HepG2 (cell line): ENCODE results near the gene ZNF234. TPM values are rescaled to one million over a fixed set of nuclear protein-coding genes. Genes with fewer than 3 reads are reported as not detected.

Experiments used
- ATAC-seq: fragments of 200-7000 bp; cut with Tn5 transposase; 3 replicates; pipeline ENCODE4 v1.9.1; 2020; ENCODE audit warnings: mild to moderate bottlenecking, moderate library complexity
- BruUV-seq: library from RNA; stranded (reverse); fragments of 400-500 nt; replicated peaks from 2 replicates; lab custom pipeline; 2021; lab: Mats Ljungman, UMichigan
- CTCF ChIA-PET: fragments of 300-600 bp; formaldehyde crosslinking; extraction: SDS; loops from one replicate; lab custom pipeline; 2021; ENCODE audit warnings: low total read pairs, inconsistent platforms, low intra/inter-chr PET ratio; lab: Yijun Ruan, JAX
- POLR2A ChIA-PET: fragments of 350-600 bp; sonication (Branson Sonifier 250); formaldehyde crosslinking; loops from one replicate; lab custom pipeline; 2020; ENCODE audit warnings: antibody characterized with exemption, inconsistent platforms; lab: Yijun Ruan, JAX
- DNase-seq: peaks from one replicate; pipeline ENCODE4 v3.0.0-alpha.2; 2015; ENCODE audit warnings: low spot score
- FAIRE-seq: peaks from 3 replicates; lab custom pipeline; 2011; peaks lifted over from hg19 to GRCh38; lab: Jason Lieb, UNC
- H2AFZ ChIP-seq: one replicate; pipeline ENCODE4 v1.6.1; 2011; ENCODE audit warnings: low read length, inconsistent platforms
- H3K27ac ChIP-seq: fragments of 300-600 bp; 3 replicates; pipeline ENCODE4 v1.8.0; 2011; ENCODE audit warnings: mixed run types, mild to moderate bottlenecking, mixed read lengths, low read length, inconsistent platforms; ENCODE audit not compliant: insufficient read depth; ENCODE audit errors: extremely low read length
- H3K27me3 ChIP-seq, 2 experiments: fragments of 200-600 bp in 1 of 2; 2 replicates in 1 of 2; 3 replicates in 1 of 2; pipeline versions ENCODE4 v1.6.0 to v1.8.0; 2011; ENCODE audit warnings: low read length in 2 of 2, mild to moderate bottlenecking in 2 of 2, moderate library complexity in 2 of 2, inconsistent platforms in 1 of 2; ENCODE audit not compliant: insufficient read depth in 2 of 2, control insufficient read depth in 1 of 2
- H3K36me3 ChIP-seq, 2 experiments: fragments of 200-600 bp in 1 of 2; replicated peaks in 1 of 2; 2 replicates in 1 of 2; 3 replicates in 1 of 2; pipeline versions ENCODE4 v1.5.1 to v1.8.0; 2011; ENCODE audit warnings: low read length in 2 of 2, inconsistent platforms in 1 of 2; ENCODE audit not compliant: insufficient read depth in 2 of 2, control insufficient read depth in 1 of 2
- H3K4me1 ChIP-seq: 2 replicates; pipeline ENCODE4 v1.5.1; 2012; ENCODE audit warnings: low read length, inconsistent platforms; ENCODE audit not compliant: insufficient read depth
- H3K4me2 ChIP-seq: 2 replicates; pipeline ENCODE4 v1.6.0; 2011; ENCODE audit warnings: low read depth, low read length, inconsistent platforms
- H3K4me3 ChIP-seq, 3 experiments: fragments of 200-600 bp in 1 of 3; sonication (generic), shearing (Covaris generic) in 1 of 3; replicated peaks in 1 of 3; 2 replicates each; pipeline ENCODE4 v1.5.1; 2011 to 2016; ENCODE audit warnings: low read length in 3 of 3, inconsistent platforms in 2 of 3, low read depth in 2 of 3, mild to moderate bottlenecking in 2 of 3, control low read depth in 1 of 3, mixed read lengths in 1 of 3; ENCODE audit not compliant: insufficient read depth in 1 of 3
- H3K79me2 ChIP-seq: one replicate; pipeline ENCODE4 v1.6.1; 2011; ENCODE audit warnings: low read length, inconsistent platforms; ENCODE audit not compliant: insufficient read depth
- H3K9ac ChIP-seq: 2 replicates; pipeline ENCODE4 v1.6.0; 2011; ENCODE audit warnings: mild to moderate bottlenecking, low read depth, low read length, inconsistent platforms; ENCODE audit not compliant: insufficient read depth
- H3K9me3 ChIP-seq: 2 replicates; pipeline ENCODE4 v1.5.1; 2012; ENCODE audit warnings: mild to moderate bottlenecking, low read length
- H4K20me1 ChIP-seq: 2 replicates; pipeline ENCODE4 v1.6.0; 2011; ENCODE audit warnings: inconsistent platforms, mild to moderate bottlenecking, low read length, moderate library complexity; ENCODE audit not compliant: insufficient read depth
- AGO2 ChIP-seq: fragments of 200-400 bp; formaldehyde crosslinking; optimal IDR thresholded peaks from 2 replicates; pipeline ENCODE3; 2017; ENCODE audit warnings: mild to moderate bottlenecking, low read depth, low read length, moderate library complexity
- ATM ChIP-seq: fragments of 450-650 bp; IDR thresholded peaks from 2 replicates; pipeline ENCODE4 v1.7.1; 2017; ENCODE audit warnings: mild to moderate bottlenecking, borderline replicate concordance
- CCDC6 ChIP-seq: sonication (generic); formaldehyde crosslinking; IDR thresholded peaks from 2 replicates; pipeline ENCODE4 v1.8.1; 2022; ENCODE audit warnings: mild to moderate bottlenecking, missing genetic modification reagents, moderate library complexity
- HNRNPL ChIP-seq: fragments of 200-400 bp; formaldehyde crosslinking; IDR thresholded peaks from 2 replicates; pipeline ENCODE4 v1.6.1; 2017; ENCODE audit warnings: mild to moderate bottlenecking, low read depth, low read length
- HOXA9 ChIP-seq: sonication (generic); formaldehyde crosslinking; IDR thresholded peaks from 2 replicates; pipeline ENCODE4 v1.8.1; 2022; ENCODE audit warnings: missing genetic modification reagents, mild to moderate bottlenecking, moderate library complexity, borderline replicate concordance
- HOXD1 ChIP-seq: sonication (generic); formaldehyde crosslinking; IDR thresholded peaks from 2 replicates; pipeline ENCODE4 v1.5.0; 2020; ENCODE audit warnings: missing genetic modification reagents
- ISX ChIP-seq: sonication (generic); formaldehyde crosslinking; conservative IDR thresholded peaks from 2 replicates; pipeline ENCODE4 v1.5.0; 2020; ENCODE audit warnings: missing genetic modification reagents
- MAF1 ChIP-seq: sonication (generic); formaldehyde crosslinking; IDR thresholded peaks from 2 replicates; pipeline ENCODE4 v1.5.0; 2020; ENCODE audit warnings: missing genetic modification reagents, borderline replicate concordance
- MEF2D ChIP-seq: sonication (generic); formaldehyde crosslinking; IDR thresholded peaks from 2 replicates; pipeline ENCODE4 v1.5.1; 2020; ENCODE audit warnings: mild to moderate bottlenecking, missing genetic modification reagents
- NFIB ChIP-seq: sonication (generic); formaldehyde crosslinking; IDR thresholded peaks from 2 replicates; pipeline ENCODE4 v1.9.0; 2021; ENCODE audit warnings: missing genetic modification reagents, mild to moderate bottlenecking, borderline replicate concordance
- RFXANK ChIP-seq: IDR thresholded peaks from 2 replicates; pipeline ENCODE4 v1.6.1; 2016
- SP1 ChIP-seq, 2 experiments: fragments of 450-650 bp in 1 of 2; sonication (generic) in 1 of 2; formaldehyde crosslinking in 1 of 2; IDR thresholded peaks; 2 replicates each; pipeline versions ENCODE4 v1.4.0 to v1.6.1; 2016 to 2020; ENCODE audit warnings: missing genetic modification reagents in 1 of 2
- TOE1 ChIP-seq: sonication (generic); formaldehyde crosslinking; IDR thresholded peaks from 2 replicates; pipeline ENCODE4 v1.4.0; 2020; ENCODE audit warnings: mild to moderate bottlenecking, missing genetic modification reagents
- ZNF207 ChIP-seq: fragments of 450-650 bp; IDR thresholded peaks from 2 replicates; pipeline ENCODE4 v1.6.1; 2016; ENCODE audit warnings: antibody characterized with exemption, borderline replicate concordance
- ZNF605 ChIP-seq: sonication (generic); formaldehyde crosslinking; IDR thresholded peaks from 2 replicates; pipeline ENCODE4 v1.8.0; 2022; ENCODE audit warnings: mild to moderate bottlenecking, missing genetic modification reagents
- WGBS: methylation state at CpG from one replicate; pipeline ENCODE4 v1.1.6; 2017; ENCODE audit warnings: low lambda C conversion rate; 5-methylcytosine and 5-hydroxymethylcytosine counted together
- in situ Hi-C: cut with HindIII; loops from 2 replicates; pipeline ENCODE4 v1.10.0; 2017; ENCODE audit warnings: low pct_unique_long_range_greater_than_20kb; ENCODE audit not compliant: extremely low pct_ligation_motif_present
- intact Hi-C: fragments of 100-400 bp; cut with micrococcal nuclease; formaldehyde crosslinking; loops from one replicate; pipeline ENCODE4 v1.10.0; 2022; ENCODE audit not compliant: unreplicated experiment
- polyA plus RNA-seq, 8 experiments: library from polyadenylated mRNA; depleted of rRNA in 3 of 8; stranded (reverse) in 7 of 8; unstranded in 1 of 8; fragments of >200 nt; fragmentation: Illumina TruSeq in 4 of 8; extraction: Trizol in 4 of 8; gene quantifications; 2 replicates each; pipeline versions ENCODE4 v1.2.1 to v1.2.3, GENCODE V29; 2011 to 2016; ENCODE audit warnings: low read depth in 4 of 8, missing spikeins in 1 of 8, mixed read lengths in 1 of 8; ENCODE audit not compliant: insufficient read depth in 1 of 8
- total RNA-seq, 5 experiments: library from RNA; depleted of rRNA; stranded (reverse); fragments of >200 nt; fragmentation: Illumina TruSeq; extraction: Trizol; gene quantifications; 2 replicates each; pipeline ENCODE4 v1.2.3, GENCODE V29; 2016; ENCODE audit warnings: low read depth in 1 of 5
- TF ChIP-seq, protein P1 (sequence below): sonication (generic); formaldehyde crosslinking; IDR thresholded peaks from 2 replicates; pipeline ENCODE4 v1.5.0; 2020; ENCODE audit warnings: missing genetic modification reagents
- TF ChIP-seq, protein P2 (sequence below): sonication (generic); formaldehyde crosslinking; IDR thresholded peaks from 2 replicates; pipeline ENCODE4 v1.4.0; 2020; ENCODE audit warnings: missing genetic modification reagents
- TF ChIP-seq, protein P3 (sequence below): sonication (generic); formaldehyde crosslinking; IDR thresholded peaks from 2 replicates; pipeline ENCODE4 v1.5.1; 2020; ENCODE audit warnings: missing genetic modification reagents, mild to moderate bottlenecking, borderline replicate concordance

ZNF234 gene
- total and polyA plus RNA-seq, 2 of the 13 experiments (the other 11 are each of a cell fraction or from before 2014, with no cell fraction given), result 3.5 to 11.2 TPM

DNA sequence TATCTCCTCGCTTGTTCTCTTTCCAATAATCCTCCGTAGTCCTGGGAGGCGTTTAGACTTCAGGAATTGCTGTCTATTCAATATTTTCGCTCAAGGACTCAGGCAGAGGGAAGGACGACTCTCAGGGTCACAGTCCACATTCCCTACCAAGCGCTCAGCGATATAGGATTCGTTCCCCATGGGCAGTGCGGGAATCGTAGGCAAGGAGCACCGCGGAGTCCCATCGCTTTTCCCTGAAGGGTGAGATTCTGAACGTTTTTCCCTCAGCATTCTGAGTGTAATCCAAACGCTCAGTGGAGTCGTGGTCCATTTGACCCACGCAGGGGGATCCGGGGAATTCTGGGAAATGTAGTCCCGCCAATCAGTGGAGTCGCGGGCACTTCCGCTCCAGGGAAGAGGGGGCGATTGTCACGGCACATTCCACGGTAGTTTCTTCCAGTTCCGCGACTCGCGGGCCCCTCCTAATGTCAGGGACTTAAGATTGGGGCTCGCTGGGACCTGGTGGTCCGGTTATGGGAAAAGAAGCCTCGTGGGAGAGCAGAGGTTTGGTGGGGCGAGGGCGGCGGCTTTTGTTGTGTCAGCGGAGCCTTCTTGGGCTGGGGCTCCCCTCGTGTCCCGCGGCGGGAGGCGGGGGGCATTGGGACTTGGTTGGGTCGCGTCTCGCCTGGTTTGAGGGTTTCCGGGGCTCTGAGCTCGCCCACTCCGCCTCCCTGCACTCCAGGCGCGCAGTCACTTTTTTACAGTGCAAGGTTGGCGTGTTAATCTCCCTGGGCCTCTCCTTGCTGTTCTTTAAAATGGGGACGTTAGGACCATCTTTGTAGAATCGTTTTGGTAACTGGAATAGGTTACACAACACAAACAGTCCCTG, at the start of gene ZNF234 (continued):
- TF ChIP-seq SP1 (IDR thresholded peaks at IDR 0.05), result no peak
- no peak for TF ChIP-seq SP1 (CRISPR knock-in tag; IDR thresholded peaks at IDR 0.05)
- no peak for TF ChIP-seq HOXA9 (CRISPR knock-in tag)
- TF ChIP-seq, protein P1, sequence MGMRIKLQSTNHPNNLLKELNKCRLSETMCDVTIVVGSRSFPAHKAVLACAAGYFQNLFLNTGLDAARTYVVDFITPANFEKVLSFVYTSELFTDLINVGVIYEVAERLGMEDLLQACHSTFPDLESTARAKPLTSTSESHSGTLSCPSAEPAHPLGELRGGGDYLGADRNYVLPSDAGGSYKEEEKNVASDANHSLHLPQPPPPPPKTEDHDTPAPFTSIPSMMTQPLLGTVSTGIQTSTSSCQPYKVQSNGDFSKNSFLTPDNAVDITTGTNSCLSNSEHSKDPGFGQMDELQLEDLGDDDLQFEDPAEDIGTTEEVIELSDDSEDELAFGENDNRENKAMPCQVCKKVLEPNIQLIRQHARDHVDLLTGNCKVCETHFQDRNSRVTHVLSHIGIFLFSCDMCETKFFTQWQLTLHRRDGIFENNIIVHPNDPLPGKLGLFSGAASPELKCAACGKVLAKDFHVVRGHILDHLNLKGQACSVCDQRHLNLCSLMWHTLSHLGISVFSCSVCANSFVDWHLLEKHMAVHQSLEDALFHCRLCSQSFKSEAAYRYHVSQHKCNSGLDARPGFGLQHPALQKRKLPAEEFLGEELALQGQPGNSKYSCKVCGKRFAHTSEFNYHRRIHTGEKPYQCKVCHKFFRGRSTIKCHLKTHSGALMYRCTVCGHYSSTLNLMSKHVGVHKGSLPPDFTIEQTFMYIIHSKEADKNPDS (CRISPR knock-in tag), result no peak
- peak; percentile 58; the same call in 1 of the 2 replicates for TF ChIP-seq MEF2D (CRISPR knock-in tag)
- no peak for TF ChIP-seq HOXD1
- TF ChIP-seq, protein P2, sequence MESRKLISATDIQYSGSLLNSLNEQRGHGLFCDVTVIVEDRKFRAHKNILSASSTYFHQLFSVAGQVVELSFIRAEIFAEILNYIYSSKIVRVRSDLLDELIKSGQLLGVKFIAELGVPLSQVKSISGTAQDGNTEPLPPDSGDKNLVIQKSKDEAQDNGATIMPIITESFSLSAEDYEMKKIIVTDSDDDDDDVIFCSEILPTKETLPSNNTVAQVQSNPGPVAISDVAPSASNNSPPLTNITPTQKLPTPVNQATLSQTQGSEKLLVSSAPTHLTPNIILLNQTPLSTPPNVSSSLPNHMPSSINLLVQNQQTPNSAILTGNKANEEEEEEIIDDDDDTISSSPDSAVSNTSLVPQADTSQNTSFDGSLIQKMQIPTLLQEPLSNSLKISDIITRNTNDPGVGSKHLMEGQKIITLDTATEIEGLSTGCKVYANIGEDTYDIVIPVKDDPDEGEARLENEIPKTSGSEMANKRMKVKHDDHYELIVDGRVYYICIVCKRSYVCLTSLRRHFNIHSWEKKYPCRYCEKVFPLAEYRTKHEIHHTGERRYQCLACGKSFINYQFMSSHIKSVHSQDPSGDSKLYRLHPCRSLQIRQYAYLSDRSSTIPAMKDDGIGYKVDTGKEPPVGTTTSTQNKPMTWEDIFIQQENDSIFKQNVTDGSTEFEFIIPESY, result no peak
- TF ChIP-seq CCDC6 (CRISPR knock-in tag), result 0 out of 2 replicates have a peak, but pooled peaks have one; percentile 44

DNA sequence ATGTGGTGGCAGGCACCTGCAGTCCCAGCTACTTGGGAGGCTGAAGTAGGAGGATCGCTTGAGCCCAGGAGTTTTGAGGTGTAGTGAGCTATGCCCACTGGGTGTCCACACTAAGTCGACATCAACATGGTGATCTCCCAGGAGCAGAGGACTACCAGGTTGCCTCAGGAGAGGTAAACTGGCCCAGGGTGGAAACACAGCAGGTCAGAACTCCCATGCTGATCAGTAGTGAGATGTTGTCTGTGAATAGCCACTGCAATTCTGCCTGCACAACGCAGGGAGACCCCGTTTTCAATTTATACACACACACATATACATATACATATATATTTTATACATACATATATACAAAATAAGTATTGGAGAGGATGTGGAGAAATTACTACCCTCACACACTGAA, 49.2 kb upstream of the ZNF234 start:
- CTCF ChIA-PET, result no interaction called here
- no peak overlapping the region for H3K9ac ChIP-seq
- no peaks in the 10 kb centered on the region for H4K20me1 ChIP-seq
- H3K4me1 ChIP-seq, result peaks cover 6% of the 10 kb centered on the region
- H3K27me3 ChIP-seq, result no peaks in the 10 kb centered on the region; a peak in 1 of 5 replicates
- DNase-seq, result no peak
- H3K36me3 ChIP-seq, result peaks cover under 1 to 2% of the 10 kb centered on the region in 2 experiments; a peak in 2 of 5 replicates
- no TSS peak for BruUV-seq
- H3K4me2 ChIP-seq, result no peak overlapping the region
- in situ Hi-C loops, result no loop called here
- H3K9me3 ChIP-seq, result no peaks in the 10 kb centered on the region
- ATAC-seq, result no peak
- POLR2A ChIA-PET, result no interaction called here
- FAIRE-seq, result no peak
- 33% methylated on average over 4 of the region's 4 CpGs for WGBS
- H3K4me3 ChIP-seq, result no peak overlapping the region
- intact Hi-C loops, result loop anchor here (10.0 kb wide), 1 partner anchor 107 kb away; the partner anchor contains the start of gene ZNF155
- no peak overlapping the region for H2AFZ ChIP-seq
- peaks cover 9% of the 10 kb centered on the region for H3K79me2 ChIP-seq
- H3K27ac ChIP-seq, result no peak overlapping the region
- TF ChIP-seq ISX (CRISPR knock-in tag) (no peak), TOE1 (CRISPR knock-in tag) (no peak), ZNF605 (CRISPR knock-in tag) (no peak), AGO2 (no peak), ZNF207 (no peak), ATM (no peak), RFXANK (no peak), MAF1 (CRISPR knock-in tag) (no peak), NFIB (CRISPR knock-in tag) (no peak), HNRNPL (no peak)
- TF ChIP-seq, protein P3, sequence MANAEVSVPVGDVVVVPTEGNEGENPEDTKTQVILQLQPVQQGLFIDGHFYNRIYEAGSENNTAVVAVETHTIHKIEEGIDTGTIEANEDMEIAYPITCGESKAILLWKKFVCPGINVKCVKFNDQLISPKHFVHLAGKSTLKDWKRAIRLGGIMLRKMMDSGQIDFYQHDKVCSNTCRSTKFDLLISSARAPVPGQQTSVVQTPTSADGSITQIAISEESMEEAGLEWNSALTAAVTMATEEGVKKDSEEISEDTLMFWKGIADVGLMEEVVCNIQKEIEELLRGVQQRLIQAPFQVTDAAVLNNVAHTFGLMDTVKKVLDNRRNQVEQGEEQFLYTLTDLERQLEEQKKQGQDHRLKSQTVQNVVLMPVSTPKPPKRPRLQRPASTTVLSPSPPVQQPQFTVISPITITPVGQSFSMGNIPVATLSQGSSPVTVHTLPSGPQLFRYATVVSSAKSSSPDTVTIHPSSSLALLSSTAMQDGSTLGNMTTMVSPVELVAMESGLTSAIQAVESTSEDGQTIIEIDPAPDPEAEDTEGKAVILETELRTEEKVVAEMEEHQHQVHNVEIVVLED (CRISPR knock-in tag), result no peak
